GM15510 (cell line): Measurements from ENCODE around the gene MEF2A.

Experiments used
- POLR2A ChIP-seq: IDR thresholded peaks from 3 replicates; pipeline ENCODE4 v1.6.1; 2011; ENCODE audit warnings: borderline replicate concordance; ENCODE audit not compliant: insufficient read length; ENCODE audit errors: extremely low read depth

The MEF2A gene

DNA sequence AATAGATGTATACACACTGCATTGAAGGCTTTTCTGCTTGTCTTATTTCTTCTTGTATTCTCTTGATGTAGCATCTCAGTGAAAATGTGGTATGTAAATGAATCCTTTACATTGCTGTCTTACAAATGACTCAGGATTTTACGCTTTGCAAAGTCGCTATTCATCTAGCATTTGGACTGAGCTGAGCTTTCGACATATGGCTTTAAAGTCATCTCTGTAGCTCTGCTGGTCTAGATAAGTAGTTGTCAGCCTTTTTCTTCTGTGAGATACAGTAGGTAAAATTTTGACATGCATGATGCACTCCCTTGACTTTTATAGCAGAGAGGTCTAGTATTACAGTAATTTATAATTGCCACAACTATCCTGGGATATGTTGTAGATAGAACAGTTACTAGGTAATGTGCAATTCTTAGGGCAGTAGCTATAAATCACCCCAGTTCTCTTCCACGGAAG lies 16.8 kb downstream of the MEF2A start:
- TF ChIP-seq POLR2A, result no peak

GRCh38 chr15:99584081-99584600 lies 18.4 kb downstream of the MEF2A start:
- no peak for TF ChIP-seq POLR2A

DNA sequence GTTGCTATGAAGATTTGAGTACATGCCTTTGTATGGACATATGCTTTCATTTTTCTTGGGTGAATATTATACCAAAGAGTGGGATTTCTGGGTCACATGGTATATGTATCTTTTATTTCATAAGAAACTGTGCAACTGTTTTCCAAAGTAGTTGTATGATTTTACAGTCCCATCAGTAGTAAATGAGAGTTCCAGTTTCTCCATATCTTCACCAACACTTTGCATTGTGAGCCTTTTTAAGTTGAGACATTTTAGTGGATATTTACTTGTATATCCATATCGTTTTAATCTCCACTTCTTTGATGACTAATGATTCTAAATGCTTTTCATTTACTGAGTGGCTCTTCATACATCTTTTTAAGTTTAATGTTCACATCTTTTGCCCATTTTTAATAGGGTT lies 20.3 kb downstream of the MEF2A start:
- TF ChIP-seq POLR2A, result no peak

DNA sequence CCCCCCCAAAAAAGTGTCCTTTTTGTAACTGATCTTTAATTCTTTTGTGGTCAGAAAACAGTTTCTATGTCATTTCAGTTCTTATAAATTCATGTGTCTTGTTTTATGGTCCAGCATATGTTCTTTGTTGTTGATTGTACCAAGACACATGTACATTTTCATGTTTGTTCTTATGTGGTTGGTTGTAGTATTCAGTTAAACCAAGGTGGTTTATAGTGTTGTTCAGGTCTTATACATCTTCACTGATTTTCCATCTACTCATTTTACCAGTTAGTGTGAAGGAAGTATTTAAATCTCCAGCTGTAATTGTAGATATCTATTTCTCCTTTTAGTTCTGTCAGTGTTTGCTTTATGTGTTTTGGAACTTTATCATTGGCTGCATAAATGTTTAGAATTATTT lies 24.0 kb downstream of the MEF2A start:
- no peak for TF ChIP-seq POLR2A

- no peak for TF ChIP-seq POLR2A
Measured at GRCh38 chr15:99590913-99591646, 25.3 kb downstream of the MEF2A start.

GRCh38 chr15:99592145-99592791 lies 26.5 kb downstream of the MEF2A start:
- no peak for TF ChIP-seq POLR2A

GRCh38 chr15:99593070-99593469 lies 27.3 kb downstream of the MEF2A start:
- TF ChIP-seq POLR2A, result no peak

- TF ChIP-seq POLR2A, result no peak
Measured at GRCh38 chr15:99594916-99595315, 29.1 kb downstream of the MEF2A start.

GRCh38 chr15:99598296-99598695 lies 32.5 kb downstream of the MEF2A start:
- TF ChIP-seq POLR2A, result no peak

- no peak for TF ChIP-seq POLR2A
Measured at GRCh38 chr15:99603828-99604227, 38.0 kb downstream of the MEF2A start.

- no peak for TF ChIP-seq POLR2A
Measured at GRCh38 chr15:99604865-99605264, 39.1 kb downstream of the MEF2A start.

DNA sequence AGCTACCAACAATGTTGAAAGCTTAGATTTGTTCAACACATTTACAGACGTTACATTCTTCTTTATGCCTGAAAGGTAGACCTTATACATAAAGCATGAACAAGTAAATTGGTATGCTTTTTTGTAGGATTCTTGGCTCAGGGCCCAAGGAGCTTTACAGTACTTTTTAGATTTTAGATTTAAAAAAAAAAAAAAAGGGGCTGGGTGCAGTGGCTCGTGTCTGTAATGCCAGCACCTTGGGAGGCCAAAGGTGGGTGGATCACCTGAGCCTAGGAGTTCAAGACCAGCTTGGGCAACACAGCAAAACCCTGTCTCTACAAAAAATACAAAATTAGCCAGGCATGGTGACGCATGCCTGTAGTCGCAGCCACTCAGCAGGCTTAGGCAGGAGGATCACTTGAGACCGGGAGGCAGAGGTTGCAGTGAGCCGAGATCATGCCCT lies 39.7 kb downstream of the MEF2A start:
- TF ChIP-seq POLR2A, result no peak

GRCh38 chr15:99605990-99606389 lies 40.2 kb downstream of the MEF2A start:
- no peak for TF ChIP-seq POLR2A

DNA sequence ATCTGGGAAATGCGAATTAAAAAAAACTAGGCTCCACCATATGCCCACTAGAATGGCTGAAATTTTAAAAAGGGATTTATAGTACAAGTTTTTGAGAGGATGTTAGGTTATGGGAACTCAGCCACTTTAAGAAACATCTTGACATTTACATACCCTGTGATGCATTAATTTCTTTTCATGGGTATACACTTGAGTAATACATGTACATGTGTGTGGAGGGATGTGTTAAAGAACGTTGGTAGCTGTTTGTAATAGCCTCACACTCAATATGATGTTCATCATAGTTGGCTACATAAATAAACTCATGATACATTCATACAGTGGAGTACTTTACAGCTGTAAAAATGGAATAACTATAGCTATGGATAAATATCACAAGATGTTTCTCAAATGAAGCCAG lies 40.9 kb downstream of the MEF2A start:
- TF ChIP-seq POLR2A, result no peak

DNA sequence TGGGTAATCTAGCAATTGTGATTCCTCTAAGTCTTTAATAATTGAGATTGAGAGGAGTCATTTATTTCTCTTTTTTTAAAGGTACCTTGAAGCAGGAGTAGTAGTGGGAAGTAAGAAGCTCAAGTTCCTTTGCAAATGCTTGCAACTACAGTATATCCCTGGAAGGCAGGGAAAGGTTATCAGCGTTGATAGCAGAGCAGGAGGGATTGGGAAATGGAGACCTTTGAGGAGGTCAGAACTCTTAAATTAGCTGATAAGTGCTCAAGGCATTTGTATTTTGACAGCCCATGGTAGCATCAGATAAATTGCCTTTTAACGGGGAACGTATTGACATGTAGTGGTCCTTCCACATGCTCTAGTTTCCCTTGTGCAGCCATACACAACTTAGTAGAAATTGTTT lies 47.7 kb downstream of the MEF2A start:
- TF ChIP-seq POLR2A, result no peak
